Smooth muscle cell (in vitro differentiated cells): ENCODE data around the gene VWA8. TPM values are rescaled to one million over a fixed set of nuclear protein-coding genes. Genes with fewer than 3 reads are reported as not detected.
A peak's percentile ranks its signal among the peaks of the same experiment; 100 is the strongest.

ENCODE experiments used
- DNase-seq: peaks from one replicate; lab custom pipeline; 2025; ENCODE audit not compliant: unreplicated experiment; lab: John Stamatoyannopoulos, UW
- H2AFZ ChIP-seq: fragments of 200-600 bp; sonication (generic); 2 replicates; pipeline ENCODE4 v1.6.0; 2016; ENCODE audit warnings: antibody characterized with exemption, low read depth, mild to moderate bottlenecking
- H3F3A ChIP-seq: fragments of 200-600 bp; sonication (generic); 2 replicates; pipeline ENCODE4 v1.6.0; 2017; ENCODE audit warnings: antibody characterized with exemption, low read depth
- H3K27ac ChIP-seq: fragments of 200-600 bp; sonication (generic); 2 replicates; pipeline ENCODE4 v1.5.1; 2016; ENCODE audit warnings: low read depth, mild to moderate bottlenecking
- H3K27me3 ChIP-seq: fragments of 200-600 bp; sonication (generic); 2 replicates; pipeline ENCODE4 v1.6.1; 2016; ENCODE audit warnings: low read depth, mild to moderate bottlenecking
- H3K36me3 ChIP-seq: fragments of 200-600 bp; sonication (generic); 2 replicates; pipeline ENCODE4 v1.5.1; 2016; ENCODE audit warnings: low read depth
- H3K4me1 ChIP-seq: fragments of 200-600 bp; sonication (generic); 2 replicates; pipeline ENCODE4 v1.5.1; 2016; ENCODE audit warnings: low read depth
- H3K4me2 ChIP-seq: fragments of 200-600 bp; sonication (generic); 2 replicates; pipeline ENCODE4 v1.6.0; 2016; ENCODE audit warnings: mild to moderate bottlenecking
- H3K4me3 ChIP-seq: fragments of 200-600 bp; sonication (generic); 2 replicates; pipeline ENCODE4 v1.5.1; 2016; ENCODE audit warnings: mild to moderate bottlenecking
- H3K79me2 ChIP-seq: fragments of 200-600 bp; sonication (generic); 2 replicates; pipeline ENCODE4 v1.6.0; 2016; ENCODE audit warnings: low read depth, mild to moderate bottlenecking
- H3K9ac ChIP-seq: fragments of 200-600 bp; sonication (generic); 2 replicates; pipeline ENCODE4 v1.6.0; 2016; ENCODE audit warnings: low read depth
- H3K9me3 ChIP-seq: fragments of 200-600 bp; sonication (generic); replicated peaks from 2 replicates; pipeline ENCODE4 v1.5.1; 2016; ENCODE audit warnings: low read depth
- H4K20me1 ChIP-seq: fragments of 200-600 bp; sonication (generic); 2 replicates; pipeline ENCODE4 v1.6.0; 2016; ENCODE audit warnings: low read depth
- WGBS: methylation state at CpG from one replicate; pipeline ENCODE4 v1.1.7; 2016; ENCODE audit warnings: low lambda C conversion rate; 5-methylcytosine and 5-hydroxymethylcytosine counted together
- polyA plus RNA-seq: library from polyadenylated mRNA; unstranded; fragments of >200 nt; fragmentation: Nextera tagmentation; extraction: Ambion mirVana; gene quantifications from 2 replicates; pipeline ENCODE4 v1.2.1, GENCODE V29; 2016
- total RNA-seq: library from RNA; depleted of rRNA; stranded (reverse); fragments of >200 nt; gene quantifications from 2 replicates; pipeline ENCODE4 v1.2.3, GENCODE V29; 2014
- TF ChIP-seq, protein P1 (sequence below): fragments of 200-600 bp; sonication (generic); IDR thresholded peaks from 2 replicates; pipeline ENCODE4 v1.5.1; 2017; ENCODE audit warnings: borderline replicate concordance, mild to moderate bottlenecking, antibody characterized with exemption; ENCODE audit not compliant: insufficient read depth, poor library complexity, severe bottlenecking

VWA8 gene
- total and polyA plus RNA-seq, 2 experiments from 2014 or later, result 2.6 to 14.4 TPM

DNA sequence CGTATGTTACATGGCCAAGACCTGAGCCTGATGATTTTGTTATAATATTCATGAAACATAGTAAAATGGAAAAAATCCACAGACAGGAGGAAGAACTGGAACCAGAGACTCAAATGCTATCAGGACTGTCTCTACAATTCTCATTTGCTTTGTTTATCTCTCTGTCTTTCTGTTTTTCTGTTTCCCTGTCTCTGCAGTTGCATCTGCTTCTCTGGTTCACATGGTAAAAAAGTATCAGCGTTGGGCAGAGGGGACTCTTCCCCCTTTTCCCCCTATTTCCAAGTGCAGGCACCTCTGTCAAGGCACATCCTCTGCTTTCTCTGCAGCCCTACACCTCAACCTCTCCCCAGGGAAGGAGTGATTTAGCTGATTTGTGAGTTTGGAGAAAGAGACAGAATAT, 41.2 kb upstream of the VWA8 start:
- peak overlapping the region; percentile 51 for H3K27ac ChIP-seq
- no peak overlapping the region for H3K9ac ChIP-seq
- TF ChIP-seq, protein P1, sequence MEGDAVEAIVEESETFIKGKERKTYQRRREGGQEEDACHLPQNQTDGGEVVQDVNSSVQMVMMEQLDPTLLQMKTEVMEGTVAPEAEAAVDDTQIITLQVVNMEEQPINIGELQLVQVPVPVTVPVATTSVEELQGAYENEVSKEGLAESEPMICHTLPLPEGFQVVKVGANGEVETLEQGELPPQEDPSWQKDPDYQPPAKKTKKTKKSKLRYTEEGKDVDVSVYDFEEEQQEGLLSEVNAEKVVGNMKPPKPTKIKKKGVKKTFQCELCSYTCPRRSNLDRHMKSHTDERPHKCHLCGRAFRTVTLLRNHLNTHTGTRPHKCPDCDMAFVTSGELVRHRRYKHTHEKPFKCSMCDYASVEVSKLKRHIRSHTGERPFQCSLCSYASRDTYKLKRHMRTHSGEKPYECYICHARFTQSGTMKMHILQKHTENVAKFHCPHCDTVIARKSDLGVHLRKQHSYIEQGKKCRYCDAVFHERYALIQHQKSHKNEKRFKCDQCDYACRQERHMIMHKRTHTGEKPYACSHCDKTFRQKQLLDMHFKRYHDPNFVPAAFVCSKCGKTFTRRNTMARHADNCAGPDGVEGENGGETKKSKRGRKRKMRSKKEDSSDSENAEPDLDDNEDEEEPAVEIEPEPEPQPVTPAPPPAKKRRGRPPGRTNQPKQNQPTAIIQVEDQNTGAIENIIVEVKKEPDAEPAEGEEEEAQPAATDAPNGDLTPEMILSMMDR, result no peak
- no peak for DNase-seq
- peaks cover 11% of the 10 kb centered on the region for H3F3A ChIP-seq
- H3K4me2 ChIP-seq, result peak overlapping the region; percentile 68
- 79% methylated on average over 2 of the region's 2 CpGs for WGBS
- no peaks in the 10 kb centered on the region for H3K79me2 ChIP-seq
- peak overlapping the region; percentile 47 for H2AFZ ChIP-seq
- no peaks in the 10 kb centered on the region for H3K27me3 ChIP-seq
- H3K9me3 ChIP-seq, result no peaks in the 10 kb centered on the region
- H3K4me1 ChIP-seq, result peaks cover 15% of the 10 kb centered on the region
- H4K20me1 ChIP-seq, result no peaks in the 10 kb centered on the region
- no peak overlapping the region for H3K4me3 ChIP-seq
- no peaks in the 10 kb centered on the region for H3K36me3 ChIP-seq

DNA sequence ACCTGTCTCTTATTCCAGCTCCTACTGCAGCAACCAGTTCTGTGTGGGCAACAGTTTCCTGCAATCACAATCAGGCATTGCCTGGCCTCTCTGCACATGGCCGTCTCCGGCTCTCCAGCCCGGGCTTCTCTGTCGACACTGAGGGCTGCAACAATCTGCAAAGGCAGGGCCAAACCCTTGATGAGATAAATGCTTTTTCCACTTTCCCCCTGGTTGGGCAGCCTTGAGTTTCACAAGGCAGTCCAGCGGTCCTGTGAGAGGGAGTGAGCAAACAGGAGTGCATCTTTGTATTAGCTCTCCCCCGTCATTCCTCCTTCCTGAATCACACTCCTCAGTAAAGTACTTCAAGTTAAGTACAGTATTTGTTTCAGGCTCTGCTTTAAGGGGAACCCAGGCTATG, 40.7 kb upstream of the VWA8 start:
- WGBS, result 1% methylated on average over 6 of the region's 6 CpGs
- TF ChIP-seq, protein P1, result no peak
- peak; percentile 4 for DNase-seq
- peaks cover 15% of the 10 kb centered on the region for H3K4me1 ChIP-seq
- no peaks in the 10 kb centered on the region for H3K27me3 ChIP-seq
- peak overlapping the region; percentile 44 for H2AFZ ChIP-seq
- no peaks in the 10 kb centered on the region for H3K36me3 ChIP-seq
- peak overlapping the region; percentile 51 for H3K27ac ChIP-seq
- peak overlapping the region; percentile 68 for H3K4me2 ChIP-seq
- H3K4me3 ChIP-seq, result no peak overlapping the region
- no peaks in the 10 kb centered on the region for H3K79me2 ChIP-seq
- H3K9me3 ChIP-seq, result no peaks in the 10 kb centered on the region
- no peak overlapping the region for H3K9ac ChIP-seq
- H4K20me1 ChIP-seq, result no peaks in the 10 kb centered on the region
- peaks cover 11% of the 10 kb centered on the region for H3F3A ChIP-seq

DNA sequence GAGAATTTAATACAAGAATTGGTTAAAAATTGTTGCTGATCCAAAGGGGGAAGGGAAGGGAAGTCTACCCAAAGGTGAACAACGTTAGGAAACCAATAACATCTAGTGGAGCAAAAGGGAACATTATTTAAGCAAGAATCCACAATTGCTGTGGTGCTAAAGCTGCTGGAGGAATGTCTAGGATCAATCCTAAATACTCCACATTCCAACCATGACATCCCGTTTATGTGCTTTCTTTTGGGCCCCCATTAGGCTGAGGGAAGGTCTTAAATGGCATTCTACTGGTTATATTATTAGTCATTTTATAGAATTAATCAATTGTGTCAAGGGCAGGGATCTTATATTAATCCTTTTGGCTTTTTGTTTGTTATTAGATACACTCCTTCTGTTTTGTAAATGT, 39.9 kb upstream of the VWA8 start:
- H2AFZ ChIP-seq, result no peak overlapping the region
- H3F3A ChIP-seq, result peaks cover 11% of the 10 kb centered on the region
- no peak overlapping the region for H3K9ac ChIP-seq
- no peaks in the 10 kb centered on the region for H4K20me1 ChIP-seq
- peak overlapping the region; percentile 51 for H3K27ac ChIP-seq
- H3K79me2 ChIP-seq, result no peaks in the 10 kb centered on the region
- H3K4me1 ChIP-seq, result peaks cover 15% of the 10 kb centered on the region
- H3K27me3 ChIP-seq, result no peaks in the 10 kb centered on the region
- H3K4me3 ChIP-seq, result no peak overlapping the region
- no peak for DNase-seq
- TF ChIP-seq, protein P1, result no peak
- peak overlapping the region; percentile 68 for H3K4me2 ChIP-seq
- no peaks in the 10 kb centered on the region for H3K9me3 ChIP-seq
- H3K36me3 ChIP-seq, result no peaks in the 10 kb centered on the region
- WGBS, result 17% methylated on average over 2 of the region's 2 CpGs

DNA sequence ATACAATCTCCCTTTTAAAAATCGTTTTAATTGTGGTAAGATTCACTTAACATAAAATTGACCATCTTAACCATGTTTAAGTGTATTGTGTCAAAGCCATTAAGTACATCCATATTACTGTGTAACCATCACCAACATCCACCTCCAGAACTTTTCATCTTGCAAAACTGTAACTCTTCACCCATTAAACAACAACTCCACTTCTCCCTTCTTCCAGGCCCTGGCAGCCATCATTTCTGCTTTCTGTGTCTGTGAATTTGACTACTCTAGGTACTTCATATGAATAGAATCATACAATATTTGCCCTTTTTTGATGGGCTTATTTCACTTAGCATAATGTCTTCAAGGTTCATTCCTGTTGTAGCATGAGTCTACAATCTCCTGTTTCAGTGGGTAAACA, 36.5 kb upstream of the VWA8 start:
- Histone ChIP-seq H4K20me1 (no peaks in the 10 kb centered on the region), H3K27ac (no peak overlapping the region), H3K4me2 (no peak overlapping the region), H3K27me3 (no peaks in the 10 kb centered on the region), H3K36me3 (no peaks in the 10 kb centered on the region), H3K9ac (no peak overlapping the region), H3K4me1 (peaks cover 15% of the 10 kb centered on the region), H3K9me3 (no peaks in the 10 kb centered on the region), H2AFZ (no peak overlapping the region), H3F3A (peaks cover 11% of the 10 kb centered on the region), H3K79me2 (no peaks in the 10 kb centered on the region), H3K4me3 (no peak overlapping the region)
- no peak for DNase-seq
- TF ChIP-seq, protein P1, result no peak
- 77% methylated on average over 1 of the region's 1 CpG for WGBS
